H1 (cell line): Measurements from ENCODE around the gene RNASET2. TPM values are rescaled to one million over a fixed set of nuclear protein-coding genes. Genes with fewer than 3 reads are reported as not detected.

Experiments used
- CBX5 ChIP-seq: fragments of 300-800, 300-1000 bp; sonication (generic); IDR thresholded peaks from 2 replicates; pipeline ENCODE4 v1.7.1; 2016; ENCODE audit warnings: antibody characterized with exemption, low read length, low read depth
- EP300 ChIP-seq, 2 experiments: IDR thresholded peaks; 1 replicate in 1 of 2; 2 replicates in 1 of 2; pipeline ENCODE4 v1.6.1; 2011 to 2012; ENCODE audit warnings: low read depth in 2 of 2, low read length in 2 of 2, mild to moderate bottlenecking in 2 of 2, borderline replicate concordance in 1 of 2, inconsistent platforms in 1 of 2, moderate library complexity in 1 of 2
- polyA plus RNA-seq, 7 experiments: library from polyadenylated mRNA; depleted of rRNA in 3 of 7; stranded (reverse) in 5 of 7; unstranded in 2 of 7; fragments of >200 nt in 5 of 7; fragments of 200-250 nt in 2 of 7; gene quantifications; 1 replicate in 5 of 7; 2 replicates in 1 of 7; 4 replicates in 1 of 7; pipeline versions ENCODE4 v1.2.1 to v1.2.3, GENCODE V29; 2011 to 2013; ENCODE audit warnings: missing spikeins in 2 of 7, mixed read lengths in 2 of 7
- total RNA-seq: library from RNA; stranded (reverse); fragmentation: NEBNext Ultra II Directional; extraction: Animal tissue kit (Norgen Biotek cat#: 25700); gene quantifications from 2 replicates; pipeline ENCODE4 v1.2.1, GENCODE V29; 2021

The RNASET2 gene
- total and polyA plus RNA-seq, 2 of the 8 experiments (the other 6 are each of a cell fraction or from before 2014, with no cell fraction given): 15.7 to 22.9 TPM

GRCh38 chr6:166906376-166907044 lies 49.8 kb downstream of the RNASET2 start (continued):
- TF ChIP-seq EP300 (IDR thresholded peaks at IDR 0.05; ENCODE audit: borderline replicate concordance in 1 of 2, low read depth in 2 of 2, low read length in 2 of 2) (no peak), CBX5 (no peak)
- TF ChIP-seq, all 59 proteins: peak for 0
